ENCODE measurements around the gene PLA2G4F.

GRCh38 chr15:42151141-42151561 is 5.3 kb downstream of the PLA2G4F start:
- TF ChIP-seq CTCF (IDR thresholded peaks at IDR 0.05 in 2 of 3, conservative IDR thresholded peaks at IDR 0.05 in 1 of 3; ENCODE audit: borderline replicate concordance in 1 of 3, insufficient read depth in 1 of 3, low read depth in 2 of 3, low read length in 2 of 3) (no peak), POLR2AphosphoS5 (IDR thresholded peaks at IDR 0.05; ENCODE audit: low read depth, low read length) (no peak), EZH2 (IDR thresholded peaks at IDR 0.05) (no peak), POLR2A (IDR thresholded peaks at IDR 0.05; ENCODE audit: borderline replicate concordance, extremely low read depth, insufficient read depth, insufficient read length) (no peak), SIN3A (IDR thresholded peaks at IDR 0.05; ENCODE audit: low read depth) (no peak), TCF7L2 (IDR thresholded peaks at IDR 0.05; ENCODE audit: borderline replicate concordance, extremely low read depth, insufficient read depth, insufficient read length) (no peak), EZH2phosphoT487 (IDR thresholded peaks at IDR 0.05; ENCODE audit: borderline replicate concordance) (no peak), REST (IDR thresholded peaks at IDR 0.05; ENCODE audit: low read depth) (no peak), CEBPB (IDR thresholded peaks at IDR 0.05; ENCODE audit: low read depth) (no peak), MAX (IDR thresholded peaks at IDR 0.05) (no peak), JUND (IDR thresholded peaks at IDR 0.05) (no peak), CBX3 (IDR thresholded peaks at IDR 0.05; ENCODE audit: low read depth) (no peak), YY1 (IDR thresholded peaks at IDR 0.05; ENCODE audit: extremely low read depth, insufficient replicate concordance, low read depth, low read length) (no peak), ATF3 (IDR thresholded peaks at IDR 0.05) (no peak)

Data from HCT116 (cell line).